Stimulated activated naive CD8-positive, alpha-beta T cell treated with anti-CD3 and anti-CD28 coated beads, Interleukin-15, amount 100 ng/mL, for 72 hours (primary cell): ENCODE data around the gene AFF3.
"Not testable (repeated sequence)": the region's sequence is repeated elsewhere in the genome, so short reads cannot be mapped to it uniquely, and the experiment has no call there.

Experiments used
- ATAC-seq: fragments of 150-1000 bp; cut with Tn5 transposase; 2 replicates; pipeline ENCODE4 v1.10.0; 2021; ENCODE audit warnings: mild to moderate bottlenecking, moderate library complexity
- DNase-seq, 2 donors: peaks; one replicate each; pipeline ENCODE4 v3.0.0; 2021 to 2022
- H3K27ac Mint-ChIP-seq, 2 donors: one replicate each; pipeline ENCODE4 v1.8.0; 2022; ENCODE audit warnings: mild to moderate bottlenecking in 2 of 2, mixed read lengths in 2 of 2, moderate library complexity in 2 of 2
- H3K27me3 Mint-ChIP-seq: one replicate; pipeline ENCODE4 v1.8.0; 2022; ENCODE audit warnings: mixed read lengths
- H3K4me1 Mint-ChIP-seq: one replicate; pipeline ENCODE4 v1.8.0; 2022; ENCODE audit warnings: mild to moderate bottlenecking, mixed read lengths
- H3K4me3 Mint-ChIP-seq, 2 donors: one replicate each; pipeline ENCODE4 v1.8.0; 2022; ENCODE audit warnings: mild to moderate bottlenecking in 2 of 2, mixed read lengths in 2 of 2, moderate library complexity in 1 of 2
- H3K9me3 Mint-ChIP-seq, 2 donors: one replicate each; pipeline ENCODE4 v1.8.0; 2022; ENCODE audit warnings: mixed read lengths in 2 of 2

The AFF3 gene

GRCh38 chr2:99770876-99771275 is 371.5 kb downstream of the AFF3 start:
- peaks cover 29% of the 10 kb centered on the region for H3K27me3 Mint-ChIP-seq
- no peak for DNase-seq
- H3K9me3 Mint-ChIP-seq = peaks cover 5 to 10% of the 10 kb centered on the region in 2 donors
- H3K27ac Mint-ChIP-seq = no peak overlapping the region
- no peak overlapping the region for H3K4me3 Mint-ChIP-seq
- no peak for ATAC-seq
- H3K4me1 Mint-ChIP-seq = no peaks in the 10 kb centered on the region

DNA sequence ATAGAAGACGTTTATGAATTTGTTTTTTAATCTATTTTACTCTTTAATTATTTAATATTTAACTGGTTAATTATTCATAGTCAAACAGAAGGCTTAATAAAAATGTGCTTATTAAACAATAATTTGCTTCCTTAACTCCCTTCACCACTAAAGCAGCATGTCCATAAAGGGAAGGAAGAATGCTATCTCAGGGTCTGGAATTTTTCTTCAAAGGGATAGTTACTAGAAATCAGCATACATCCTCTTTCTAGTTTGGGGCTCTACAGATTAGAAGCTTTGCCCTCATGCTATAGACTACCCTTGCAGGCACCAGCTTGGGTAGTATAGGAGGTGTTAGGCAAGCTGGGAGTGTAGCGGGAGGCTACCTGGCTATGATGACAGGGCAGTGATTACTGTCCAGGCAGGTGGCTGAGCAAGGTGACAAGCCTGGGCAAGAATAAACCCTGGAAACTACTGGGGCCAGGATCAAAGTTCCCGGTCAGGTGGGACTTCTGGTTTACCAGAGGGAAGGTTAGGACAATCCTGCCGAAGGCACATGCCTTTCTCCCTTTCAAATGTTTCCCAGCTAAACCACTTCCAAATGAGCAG is 376.6 kb downstream of the AFF3 start:
- DNase-seq (no peak), ATAC-seq (no peak)
- H3K4me1 Mint-ChIP-seq = no peaks in the 10 kb centered on the region
- no peak overlapping the region for H3K27ac Mint-ChIP-seq
- H3K4me3 Mint-ChIP-seq = no peak overlapping the region
- H3K9me3 Mint-ChIP-seq = peaks cover 0 to 10% of the 10 kb centered on the region in 2 donors
- peaks cover 2% of the 10 kb centered on the region for H3K27me3 Mint-ChIP-seq

- peaks cover 0 to 1% of the 10 kb centered on the region in 2 donors for H3K9me3 Mint-ChIP-seq
- H3K4me3 Mint-ChIP-seq = no peak overlapping the region
- H3K27me3 Mint-ChIP-seq = no peaks in the 10 kb centered on the region
- no peak overlapping the region for H3K27ac Mint-ChIP-seq
- ATAC-seq (no peak), DNase-seq (no peak)
- H3K4me1 Mint-ChIP-seq = no peaks in the 10 kb centered on the region
Observed at GRCh38 chr2:99763764-99764163, 378.6 kb downstream of the AFF3 start.

DNA sequence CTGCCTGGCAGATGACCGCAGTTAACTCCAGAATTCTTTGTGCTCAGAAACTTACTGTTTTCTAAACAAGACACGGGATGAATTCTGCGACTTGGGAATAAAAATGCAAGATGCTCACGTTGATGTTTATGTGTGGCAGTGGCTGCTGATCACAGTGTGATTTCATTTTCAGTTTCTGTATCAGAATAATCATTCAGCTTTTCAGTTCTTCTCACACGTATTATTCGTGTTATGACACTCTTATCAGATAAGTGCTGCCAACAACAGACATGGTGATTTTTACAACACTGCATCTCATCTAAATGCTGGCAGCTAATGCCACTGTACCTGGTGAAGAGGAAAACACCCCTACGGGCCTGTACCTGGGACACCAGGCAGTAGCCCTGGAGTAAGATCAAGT is 379.7 kb downstream of the AFF3 start:
- no peak overlapping the region for H3K27ac Mint-ChIP-seq
- ATAC-seq = no peak
- no peaks in the 10 kb centered on the region for H3K4me1 Mint-ChIP-seq
- DNase-seq = no peak
- H3K27me3 Mint-ChIP-seq = no peaks in the 10 kb centered on the region
- no peaks in the 10 kb centered on the region for H3K9me3 Mint-ChIP-seq
- no peak overlapping the region for H3K4me3 Mint-ChIP-seq

GRCh38 chr2:99757611-99758114 is 384.7 kb downstream of the AFF3 start:
- DNase-seq = no peak
- ATAC-seq = no peak
- no peaks in the 10 kb centered on the region for H3K9me3 Mint-ChIP-seq
- H3K27ac Mint-ChIP-seq = no peak overlapping the region
- no peaks in the 10 kb centered on the region for H3K4me1 Mint-ChIP-seq
- H3K27me3 Mint-ChIP-seq = no peaks in the 10 kb centered on the region
- H3K4me3 Mint-ChIP-seq = no peak overlapping the region

DNA sequence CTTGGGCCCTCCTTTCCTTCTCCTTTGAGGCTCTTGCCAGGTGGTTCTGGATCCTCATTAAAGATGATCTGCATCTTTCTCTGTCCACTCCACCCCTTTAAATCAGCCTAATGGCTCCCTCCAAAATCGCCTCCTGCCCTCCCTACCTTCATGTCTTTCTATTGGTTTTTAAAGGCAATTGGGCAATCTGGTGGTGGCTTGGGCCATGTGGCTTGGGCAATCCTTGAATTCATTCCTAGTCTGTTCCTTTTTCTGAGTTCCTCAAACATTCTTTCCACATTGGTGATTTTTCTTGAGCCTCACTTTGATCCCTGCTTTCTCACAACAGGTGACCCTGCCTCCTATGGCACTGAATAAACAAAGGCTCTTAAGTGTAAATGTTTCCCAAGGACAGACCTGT is 386.3 kb downstream of the AFF3 start:
- DNase-seq (no peak), ATAC-seq (no peak)
- Mint-ChIP-seq H3K9me3 (no peaks in the 10 kb centered on the region), H3K27me3 (no peaks in the 10 kb centered on the region), H3K4me3 (no peak overlapping the region), H3K4me1 (no peaks in the 10 kb centered on the region), H3K27ac (no peak overlapping the region)

GRCh38 chr2:99754210-99754609 is 388.2 kb downstream of the AFF3 start:
- Mint-ChIP-seq H3K4me3 (no peak overlapping the region), H3K27me3 (no peaks in the 10 kb centered on the region), H3K4me1 (no peaks in the 10 kb centered on the region), H3K27ac (no peak overlapping the region), H3K9me3 (no peaks in the 10 kb centered on the region)
- DNase-seq = no peak
- ATAC-seq = no peak

DNA sequence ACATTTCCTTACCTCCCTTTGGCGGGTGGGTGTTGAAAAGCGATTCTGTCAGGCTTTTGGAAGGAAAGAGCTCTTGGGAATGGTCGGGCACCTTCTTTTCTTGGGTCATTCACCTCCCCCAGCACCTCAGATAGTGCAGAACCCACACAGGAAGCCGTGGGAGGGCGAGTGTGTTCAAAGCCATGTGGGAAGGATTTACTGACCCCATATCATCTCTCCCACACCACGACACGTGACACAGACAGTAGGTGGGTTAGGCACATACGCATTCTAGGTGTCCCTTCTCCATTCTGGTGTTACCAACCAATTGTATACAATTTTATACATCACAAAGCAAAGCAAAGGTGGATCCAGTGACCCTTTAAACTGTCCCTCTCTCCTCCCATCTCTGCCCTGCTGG is 388.9 kb downstream of the AFF3 start:
- no peaks in the 10 kb centered on the region for H3K4me1 Mint-ChIP-seq
- no peaks in the 10 kb centered on the region for H3K9me3 Mint-ChIP-seq
- H3K27me3 Mint-ChIP-seq = no peaks in the 10 kb centered on the region
- no peak overlapping the region for H3K27ac Mint-ChIP-seq
- no peak overlapping the region for H3K4me3 Mint-ChIP-seq
- ATAC-seq (no peak), DNase-seq (no peak)

DNA sequence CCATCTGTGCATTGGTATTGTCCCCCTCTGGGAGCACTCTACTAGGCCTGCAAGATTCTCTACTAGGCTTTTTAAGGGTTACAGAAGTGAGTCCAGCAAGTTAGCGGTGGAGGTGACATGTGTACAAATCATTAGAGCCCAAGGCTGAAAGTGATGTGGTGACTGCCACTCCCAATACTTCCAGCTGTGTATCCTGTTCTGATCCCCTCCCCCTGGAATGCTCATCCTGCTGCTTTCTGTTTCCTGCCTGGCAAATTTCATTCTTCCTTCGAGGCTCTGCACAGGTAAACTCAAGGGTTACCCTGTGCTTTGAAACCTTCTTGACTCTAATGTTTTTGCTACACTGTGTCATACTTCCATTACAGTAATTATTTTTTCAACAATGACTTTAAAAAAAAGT is 394.0 kb downstream of the AFF3 start:
- H3K27ac Mint-ChIP-seq = no peak overlapping the region
- no peak for ATAC-seq
- H3K4me3 Mint-ChIP-seq = no peak overlapping the region
- no peaks in the 10 kb centered on the region for H3K4me1 Mint-ChIP-seq
- no peak for DNase-seq
- H3K27me3 Mint-ChIP-seq = no peaks in the 10 kb centered on the region
- no peaks in the 10 kb centered on the region for H3K9me3 Mint-ChIP-seq

DNA sequence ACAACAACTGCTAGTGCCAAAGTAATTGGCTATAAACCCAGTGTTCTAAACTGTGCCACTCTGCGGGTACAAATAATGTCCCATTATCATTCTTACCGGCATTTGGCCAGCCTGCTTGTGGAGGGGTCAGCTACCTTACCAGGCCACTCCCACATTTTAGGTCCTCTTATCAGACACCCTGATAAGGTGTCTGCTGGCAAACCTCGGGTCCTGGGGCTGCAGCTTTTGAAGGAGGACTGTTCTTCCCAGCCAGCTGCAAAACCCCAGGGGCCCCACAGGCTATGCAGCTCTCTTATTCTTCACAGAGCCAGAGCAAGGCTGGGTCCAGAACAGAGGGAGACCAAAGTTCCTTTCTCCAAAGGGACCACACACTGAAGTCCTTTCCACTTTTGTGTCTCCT is 394.5 kb downstream of the AFF3 start:
- Mint-ChIP-seq H3K4me1 (no peaks in the 10 kb centered on the region), H3K27me3 (no peaks in the 10 kb centered on the region), H3K4me3 (no peak overlapping the region), H3K9me3 (peaks cover 0 to 4% of the 10 kb centered on the region in 2 donors), H3K27ac (no peak overlapping the region)
- no peak for DNase-seq
- no peak for ATAC-seq

DNA sequence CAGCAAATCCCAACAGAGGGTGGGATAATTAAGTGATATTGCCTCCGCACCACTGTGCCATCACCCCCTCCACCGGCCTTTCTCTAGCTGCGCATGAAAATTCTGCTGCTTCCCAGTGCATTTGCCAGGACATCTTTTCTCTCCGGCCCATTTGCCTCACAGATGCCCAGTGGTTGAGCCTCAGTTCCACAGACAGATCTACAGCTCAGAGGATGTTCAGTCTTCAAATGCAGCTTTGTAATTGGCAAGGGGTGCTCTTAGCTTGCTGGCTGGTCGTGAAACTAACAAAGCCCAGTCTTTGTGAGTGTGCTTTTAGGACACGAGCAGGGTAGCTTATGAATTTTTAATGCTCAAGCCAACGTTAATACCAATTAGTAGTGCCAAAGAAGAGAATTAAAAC is 399.2 kb downstream of the AFF3 start:
- no peaks in the 10 kb centered on the region for H3K4me1 Mint-ChIP-seq
- no peaks in the 10 kb centered on the region for H3K27me3 Mint-ChIP-seq
- H3K4me3 Mint-ChIP-seq = no peak overlapping the region
- H3K9me3 Mint-ChIP-seq = peaks cover 0 to 8% of the 10 kb centered on the region in 2 donors
- DNase-seq = no peak
- no peak for ATAC-seq
- no peak overlapping the region for H3K27ac Mint-ChIP-seq

GRCh38 chr2:99737537-99737936 is 404.9 kb downstream of the AFF3 start:
- no peak for DNase-seq

DNA sequence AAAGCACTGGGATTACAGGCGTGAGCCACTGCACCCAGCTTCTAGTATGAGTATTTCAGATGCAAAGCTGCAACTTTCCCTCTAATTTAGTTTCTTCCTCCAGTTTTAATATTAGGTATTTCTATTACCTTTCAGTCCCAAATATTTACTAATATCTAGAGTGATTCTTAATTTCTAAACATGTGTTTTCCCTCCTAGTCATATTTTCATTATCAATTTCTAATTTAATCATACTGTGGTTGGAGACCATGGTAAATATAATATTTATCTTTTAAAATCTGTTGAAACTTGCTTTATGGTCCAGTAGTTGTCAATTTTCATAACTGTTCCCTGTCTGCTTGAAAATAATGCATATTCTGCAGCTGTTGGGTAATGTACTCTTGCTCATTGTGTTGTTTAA is 406.6 kb downstream of the AFF3 start:
- Mint-ChIP-seq H3K9me3 (no peaks in the 10 kb centered on the region), H3K27me3 (no peaks in the 10 kb centered on the region), H3K4me1 (no peaks in the 10 kb centered on the region), H3K27ac (no peak overlapping the region), H3K4me3 (no peak overlapping the region)
- ATAC-seq (no peak), DNase-seq (no peak)

More at GRCh38 chr2:99737537-99737936, 404.9 kb downstream of the AFF3 start:
- Mint-ChIP-seq H3K27me3 (no peaks in the 10 kb centered on the region), H3K9me3 (peaks cover 0 to under 1% of the 10 kb centered on the region in 2 donors), H3K27ac (no peak overlapping the region), H3K4me3 (no peak overlapping the region), H3K4me1 (no peaks in the 10 kb centered on the region)
- ATAC-seq = no peak

DNA sequence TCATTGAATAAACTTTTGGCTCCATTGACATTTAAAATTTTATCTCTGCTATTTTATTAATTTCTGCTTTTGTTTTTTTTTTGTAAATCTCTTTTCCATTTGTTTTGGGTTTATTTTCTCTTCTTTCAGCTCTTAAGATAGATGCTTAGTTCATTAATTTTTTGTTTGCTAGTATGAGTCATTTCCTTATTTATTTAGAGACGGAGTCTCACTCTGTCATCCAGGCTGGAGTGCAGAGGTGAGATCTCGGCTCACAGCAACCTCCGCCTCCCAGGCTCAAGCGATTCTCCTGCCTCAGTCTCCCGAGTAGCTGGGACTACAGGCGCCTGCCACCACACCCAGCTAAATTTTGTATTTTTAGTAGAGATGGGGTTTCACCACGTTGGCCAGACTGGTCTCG is 407.1 kb downstream of the AFF3 start:
- not testable (repeated sequence) for ATAC-seq, H3K4me3 Mint-ChIP-seq, DNase-seq, H3K27me3 Mint-ChIP-seq, H3K9me3 Mint-ChIP-seq, H3K4me1 Mint-ChIP-seq, H3K27ac Mint-ChIP-seq

GRCh38 chr2:99734236-99734635 is 408.2 kb downstream of the AFF3 start:
- Mint-ChIP-seq H3K27ac (no peak overlapping the region), H3K4me1 (no peaks in the 10 kb centered on the region), H3K4me3 (no peak overlapping the region), H3K27me3 (no peaks in the 10 kb centered on the region), H3K9me3 (no peaks in the 10 kb centered on the region)
- ATAC-seq (no peak), DNase-seq (no peak)

GRCh38 chr2:99729104-99730025 is 413.0 kb downstream of the AFF3 start:
- H3K4me3 Mint-ChIP-seq = no peak overlapping the region
- no peaks in the 10 kb centered on the region for H3K4me1 Mint-ChIP-seq
- no peak for DNase-seq
- no peak overlapping the region for H3K27ac Mint-ChIP-seq
- no peaks in the 10 kb centered on the region for H3K9me3 Mint-ChIP-seq
- no peaks in the 10 kb centered on the region for H3K27me3 Mint-ChIP-seq
- no peak for ATAC-seq
